Inflammatory macrophage treated with lipopolysaccharide for 1 hour (primary cell): ENCODE measurements around the gene AOC1.
A peak's percentile ranks its signal among the peaks of the same experiment; 100 is the strongest.

Source experiments
- DNase-seq, 2 donors: peaks; one replicate each; pipeline ENCODE4 v3.0.0-alpha.2; 2020 to 2022

AOC1 gene

GRCh38 chr7:150835702-150836280 is 16.5 kb upstream of the AOC1 start:
- no peak for DNase-seq

- DNase-seq = no peak
These were observed 13.2 kb upstream of the AOC1 start for GRCh38 chr7:150838965-150839650.

DNA sequence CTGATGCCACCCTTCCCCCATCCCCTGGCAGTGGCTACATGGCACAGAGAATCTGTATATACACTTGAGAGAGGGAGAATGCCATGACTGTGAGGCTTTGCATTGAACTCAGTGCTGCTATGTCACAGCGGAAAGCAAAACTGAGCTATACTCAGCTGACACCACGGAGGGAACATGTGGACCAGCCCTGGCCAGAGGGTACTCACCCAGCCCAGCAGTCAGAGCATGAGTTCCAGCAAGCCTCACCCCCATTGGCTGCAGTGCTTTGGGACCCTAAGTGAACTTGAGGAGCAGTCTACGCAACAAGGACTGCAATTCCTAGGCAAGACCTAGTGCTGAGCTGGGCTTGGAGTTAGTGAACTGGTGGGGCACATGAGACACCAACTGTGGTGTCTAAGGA is 10.3 kb upstream of the AOC1 start:
- no peak for DNase-seq

DNA sequence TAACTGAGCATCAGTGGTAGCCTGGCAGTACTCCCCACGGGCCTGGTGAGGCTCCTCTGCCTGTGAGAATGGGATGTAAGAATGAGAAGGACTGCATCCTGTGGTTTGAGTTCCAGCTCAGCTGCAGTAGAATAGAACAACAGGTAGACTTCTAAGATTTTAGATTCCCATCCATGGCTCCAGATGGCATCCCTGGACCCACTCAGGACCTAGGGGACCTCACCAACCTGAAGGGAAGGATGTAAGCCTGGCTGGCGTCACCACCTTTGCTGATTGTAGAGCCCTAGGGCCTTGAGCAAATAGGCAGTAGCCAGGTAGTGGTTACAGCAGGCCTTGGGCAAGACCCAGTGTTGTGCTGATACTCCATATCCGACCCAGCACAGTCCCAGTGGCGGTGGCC is 9.6 kb upstream of the AOC1 start:
- DNase-seq = no peak

DNA sequence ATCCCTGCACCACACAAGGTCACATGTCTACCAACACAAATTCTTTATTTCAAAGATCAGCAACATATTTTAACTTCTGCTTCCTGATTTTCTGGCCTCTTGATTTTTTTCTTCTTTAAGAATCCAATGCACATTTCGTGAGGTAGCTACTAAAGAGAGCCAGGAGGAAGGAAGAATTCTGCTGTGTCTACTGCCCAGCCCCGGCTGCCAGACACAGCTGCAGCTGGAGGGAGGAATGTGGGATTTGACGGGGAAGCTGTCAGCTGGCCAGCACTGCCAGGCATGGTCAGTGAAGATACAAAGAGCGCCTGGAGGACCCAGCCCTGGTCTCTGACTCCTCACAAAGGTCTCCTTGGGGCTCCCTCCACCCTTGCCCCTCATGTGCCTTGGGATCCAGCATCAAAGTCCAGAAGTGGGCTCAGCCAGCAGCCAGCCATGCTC is 6.9 kb upstream of the AOC1 start:
- peak; percentile 8 to 16 for DNase-seq

GRCh38 chr7:150846291-150847115 is 5.8 kb upstream of the AOC1 start:
- no peak for DNase-seq

GRCh38 chr7:150847536-150847935 is 4.8 kb upstream of the AOC1 start:
- no peak for DNase-seq

- no peak for DNase-seq
These were observed 4.2 kb upstream of the AOC1 start for GRCh38 chr7:150848111-150848510.

GRCh38 chr7:150848561-150849115 is 3.7 kb upstream of the AOC1 start:
- no peak for DNase-seq

GRCh38 chr7:150849204-150849775 is 3.0 kb upstream of the AOC1 start:
- DNase-seq = no peak

- no peak for DNase-seq
These were observed 2.0 kb upstream of the AOC1 start for GRCh38 chr7:150850273-150850672.

DNA sequence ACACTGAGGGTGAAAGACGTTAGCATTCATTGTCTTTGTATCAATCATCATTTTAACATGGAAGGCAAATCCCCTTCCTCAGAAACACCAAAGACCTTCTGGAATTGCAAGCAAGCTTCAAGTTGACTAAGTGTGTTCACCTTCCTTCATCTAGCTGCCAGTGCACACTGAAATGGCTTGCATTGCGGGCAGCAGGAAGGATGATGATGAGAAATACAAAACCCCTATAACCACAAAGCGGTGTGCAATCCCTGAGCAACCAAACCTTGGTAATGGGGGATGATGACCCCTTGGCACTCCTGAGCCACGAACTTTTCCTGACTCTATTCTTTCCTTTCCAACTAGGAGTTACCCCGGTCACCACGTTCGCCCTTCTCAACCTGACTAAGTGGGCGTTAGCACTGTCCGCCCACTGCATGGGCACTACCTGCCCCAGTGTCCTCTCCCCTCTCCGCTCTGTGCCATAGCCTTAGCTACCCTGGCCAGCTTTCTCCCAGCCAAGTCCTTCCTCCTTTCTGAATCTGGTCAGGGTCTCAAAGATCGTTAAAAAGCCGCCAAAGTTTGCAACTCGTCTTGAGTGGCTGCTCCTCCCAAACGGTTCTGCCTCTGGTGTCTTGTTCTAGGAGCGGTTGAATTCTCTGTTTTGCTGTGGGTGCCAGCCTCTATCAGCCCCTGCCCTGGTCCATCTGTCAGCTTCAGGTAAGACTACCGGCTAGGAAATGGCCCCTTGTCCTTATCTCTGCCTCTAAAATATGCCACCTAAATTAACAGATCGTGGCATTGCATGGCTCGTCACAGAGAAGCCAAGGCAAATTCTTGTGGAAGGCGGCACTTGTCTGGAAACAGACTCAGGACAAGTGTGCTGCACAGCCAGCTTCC is 586 bp upstream of the AOC1 start:
- no peak for DNase-seq

DNA sequence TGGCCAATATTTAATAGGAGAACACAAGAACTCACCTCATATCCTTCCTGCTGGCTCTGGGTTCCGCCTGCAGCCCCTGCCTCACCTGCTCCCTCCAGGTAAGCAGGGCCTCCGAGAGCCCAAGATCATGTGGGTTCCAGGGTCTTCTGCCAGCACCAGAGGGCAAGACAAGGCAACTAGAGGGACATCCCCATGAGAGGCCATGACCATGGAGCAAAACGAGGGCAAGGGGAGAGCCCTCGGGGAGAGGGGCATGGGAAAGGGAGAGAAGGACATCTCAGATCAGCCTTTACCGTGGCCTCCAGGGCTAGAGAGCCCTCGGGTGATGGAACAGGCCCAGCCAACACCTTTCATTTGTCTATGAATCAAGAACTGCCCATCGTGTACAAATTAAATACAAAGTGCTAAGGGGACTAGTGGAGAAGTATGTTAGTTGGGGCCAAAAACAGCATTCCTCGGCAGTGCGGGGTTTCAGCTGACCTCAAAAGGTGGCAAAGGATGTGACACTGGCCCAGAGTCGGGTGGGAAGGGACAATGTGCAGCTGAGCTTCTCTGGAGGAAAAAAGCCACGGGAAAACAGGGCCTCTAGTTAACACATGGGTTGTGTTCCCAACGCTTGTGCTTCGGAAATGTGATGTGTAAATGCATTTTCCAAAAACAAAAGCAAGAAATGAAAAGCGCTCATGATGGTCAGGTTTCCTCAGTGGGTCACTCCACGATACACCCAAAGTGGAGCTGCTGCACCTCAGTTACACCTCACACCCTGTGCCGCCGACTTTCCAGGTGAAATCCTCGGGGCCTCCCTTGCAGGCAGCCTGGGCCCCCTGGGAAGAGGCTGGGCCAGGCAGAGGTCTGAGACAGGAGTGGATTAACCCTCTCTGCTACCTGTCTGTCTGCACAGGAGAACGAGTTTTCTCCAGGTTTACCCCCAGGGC is 2.0 kb downstream of the AOC1 start:
- no peak for DNase-seq

DNA sequence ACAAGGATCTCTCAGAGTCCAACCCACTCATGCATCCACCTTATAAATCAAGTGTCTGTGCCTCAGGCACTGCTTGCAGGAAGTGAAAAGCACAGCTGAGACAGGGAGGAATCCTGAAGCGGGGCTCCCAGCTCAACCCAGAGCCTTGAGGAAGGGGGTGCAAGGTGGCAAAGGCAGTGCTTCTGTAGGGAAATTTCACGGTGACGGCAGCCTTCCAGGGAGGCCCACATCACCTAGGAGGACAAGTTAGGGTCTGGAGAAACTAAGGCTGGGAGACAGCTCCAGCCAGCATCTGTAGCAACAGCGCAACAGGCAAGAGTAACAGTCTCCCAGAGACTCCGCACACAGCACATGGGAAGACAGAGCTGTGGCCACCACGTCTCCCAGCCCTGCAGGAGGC is 2.7 kb downstream of the AOC1 start:
- DNase-seq = no peak

DNA sequence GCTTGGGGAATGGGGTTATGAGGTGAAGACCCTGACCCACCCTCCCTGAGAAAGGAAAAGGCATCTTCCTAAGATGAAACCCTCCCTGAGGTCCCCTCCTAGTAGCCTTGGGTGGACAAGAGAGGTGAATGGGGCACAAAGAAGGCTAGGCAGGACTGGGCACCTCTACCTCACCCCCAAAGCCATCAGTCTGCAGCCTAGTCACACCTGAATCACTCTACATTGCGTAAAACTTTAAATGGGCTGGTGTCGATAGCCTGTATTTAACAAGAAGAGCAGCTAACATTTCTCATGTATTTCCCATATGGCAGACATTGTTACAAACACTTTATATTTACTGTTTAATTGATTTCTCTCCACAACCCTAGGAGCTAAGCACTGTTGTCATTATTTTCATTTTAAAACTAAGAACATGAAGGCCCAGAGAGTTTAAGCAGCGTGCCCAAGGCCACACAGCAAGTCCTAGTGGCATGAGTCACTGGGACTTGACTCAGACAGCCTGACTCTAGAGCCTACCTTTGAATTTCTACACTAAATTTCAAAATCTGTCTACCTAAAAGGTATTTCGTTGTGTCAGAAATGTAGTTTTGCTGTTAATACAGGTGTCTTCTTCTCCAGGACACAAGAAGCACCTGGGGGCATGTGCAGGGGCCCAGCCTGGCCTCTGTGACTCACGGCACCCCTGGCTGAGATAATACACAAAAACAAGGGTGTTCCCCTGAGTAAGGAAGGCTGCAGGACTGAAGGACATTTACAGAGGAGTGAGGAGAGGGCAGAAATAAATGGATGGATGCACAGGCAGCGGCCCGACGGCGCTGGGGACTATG is 3.4 kb downstream of the AOC1 start:
- DNase-seq = no peak

DNA sequence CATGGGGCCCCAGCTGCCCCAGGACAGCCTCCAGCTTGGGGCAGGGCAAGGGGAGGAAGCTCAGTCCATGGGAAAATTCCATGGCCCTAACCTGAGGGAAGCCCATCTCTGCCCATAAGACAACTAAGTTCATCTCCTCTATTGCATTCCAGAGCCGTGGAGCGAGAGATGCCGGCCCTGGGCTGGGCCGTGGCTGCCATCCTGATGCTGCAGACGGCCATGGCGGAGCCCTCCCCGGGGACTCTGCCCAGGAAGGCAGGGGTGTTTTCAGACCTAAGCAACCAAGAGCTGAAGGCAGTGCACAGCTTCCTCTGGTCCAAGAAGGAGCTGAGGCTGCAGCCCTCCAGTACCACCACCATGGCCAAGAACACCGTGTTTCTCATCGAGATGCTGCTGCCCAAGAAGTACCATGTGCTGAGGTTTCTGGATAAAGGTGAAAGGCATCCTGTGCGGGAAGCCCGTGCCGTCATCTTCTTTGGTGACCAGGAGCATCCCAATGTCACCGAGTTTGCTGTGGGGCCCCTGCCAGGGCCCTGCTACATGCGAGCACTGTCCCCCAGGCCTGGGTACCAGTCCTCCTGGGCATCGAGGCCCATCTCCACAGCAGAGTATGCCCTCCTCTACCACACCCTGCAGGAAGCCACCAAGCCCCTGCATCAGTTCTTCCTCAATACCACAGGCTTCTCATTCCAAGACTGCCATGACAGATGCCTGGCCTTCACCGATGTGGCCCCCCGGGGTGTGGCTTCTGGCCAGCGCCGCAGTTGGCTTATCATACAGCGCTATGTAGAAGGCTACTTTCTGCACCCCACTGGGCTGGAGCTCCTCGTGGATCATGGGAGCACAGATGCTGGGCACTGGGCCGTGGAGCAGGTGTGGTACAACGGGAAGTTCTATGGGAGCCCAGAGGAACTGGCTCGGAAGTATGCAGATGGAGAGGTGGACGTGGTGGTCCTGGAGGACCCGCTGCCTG is 4.3 kb downstream of the AOC1 start:
- DNase-seq = no peak

- no peak for DNase-seq
These were observed 5.1 kb downstream of the AOC1 start for GRCh38 chr7:150857276-150858055.
